ENCODE data around the gene UBAP1. TPM values are rescaled to one million over a fixed set of nuclear protein-coding genes. Genes with fewer than 3 reads are reported as not detected.

The UBAP1 gene
- 10 to 100 TPM; 36.4 to 39.8 TPM for total RNA-seq
- 37.1 TPM for polyA plus RNA-seq (2013, experiment 1 of 2)
- polyA plus RNA-seq (2013, experiment 2 of 2) = 37.3 TPM
- long read RNA-seq, experiment 1, partial matches to known transcripts = 13 of 17 reads
- long read RNA-seq, experiment 1, other reads (novel, unspliced or antisense) = 1 of 17 reads
- long read RNA-seq, experiment 2, transcript UBAP1-201 (7 exons, 2,735 nt) = major isoform, 89 of 137 reads
- long read RNA-seq, experiment 2, transcript UBAP1-204 (6 exons, 2,029 nt) = minor isoform, 10 of 137 reads
- long read RNA-seq, experiment 2, partial matches to known transcripts = 5 of 137 reads
- long read RNA-seq, experiment 2, other reads (novel, unspliced or antisense) = 29 of 137 reads
- long read RNA-seq, experiment 3, transcript UBAP1-201 (7 exons, 2,735 nt) = major isoform, 204 of 266 reads
- long read RNA-seq, experiment 3, transcript UBAP1-205 (6 exons, 1,753 nt) = minor isoform, 5 of 266 reads
- long read RNA-seq, experiment 3, transcript UBAP1-204 (6 exons, 2,029 nt) = minor isoform, 19 of 266 reads
- long read RNA-seq, experiment 3, partial matches to known transcripts = 9 of 266 reads
- long read RNA-seq, experiment 3, other reads (novel, unspliced or antisense) = 29 of 266 reads
- long read RNA-seq, experiment 4, transcript UBAP1-201 (7 exons, 2,735 nt) = major isoform, 5 of 18 reads
- long read RNA-seq, experiment 4, partial matches to known transcripts = 2 of 18 reads
- long read RNA-seq, experiment 4, other reads (novel, unspliced or antisense) = 11 of 18 reads

- DNase-seq = peak; percentile 99
- H3K9me3 ChIP-seq (ENCODE audit: control insufficient read depth, low read length) = no peaks in the 10 kb centered on the region
- peaks cover 7% of the 10 kb centered on the region for H3K36me3 Mint-ChIP-seq (ENCODE audit: low read depth)
- H3K36me3 ChIP-seq (ENCODE audit: control insufficient read depth, insufficient read depth, low read length) = peaks cover 12% of the 10 kb centered on the region
- no peaks in the 10 kb centered on the region for H3K9me3 Mint-ChIP-seq
- peaks cover 5% of the 10 kb centered on the region for H3K4me1 Mint-ChIP-seq
- peak within 1 kb of the TSS; percentile 99 for H3K27ac Mint-ChIP-seq
- 0 to 1% methylated on average over 12 to 48 of the region's 48 CpGs for WGBS, 2 experiments (ENCODE audit: insufficient coverage in 1 of 2, insufficient read length in 1 of 2)
- no peaks in the 10 kb centered on the region for H3K27me3 ChIP-seq (ENCODE audit: control insufficient read depth, insufficient read depth, low read length, poor library complexity, severe bottlenecking)
- H3K27me3 Mint-ChIP-seq (ENCODE audit: insufficient read depth) = peaks cover 1% of the 10 kb centered on the region
- H3K4me3 Mint-ChIP-seq = peak within 1 kb of the TSS; percentile 96
- peak within 1 kb of the TSS; percentile 99 for H3K9ac ChIP-seq (ENCODE audit: extremely low read depth, low read length, poor library complexity, severe bottlenecking)
- H3K27ac ChIP-seq (ENCODE audit: low read depth, low read length) = peak within 1 kb of the TSS; percentile 95
- peak within 1 kb of the TSS; percentile 100 for H3K4me3 ChIP-seq (ENCODE audit: low read length)
- no peaks in the 10 kb centered on the region for H3K4me1 ChIP-seq (ENCODE audit: control insufficient read depth, insufficient read depth, low read length)
- TF ChIP-seq CTCF (conservative IDR thresholded peaks at IDR 0.05) = no peak
Observed at GRCh38 chr9:34178436-34179212, at the start of gene UBAP1. TSS of gene UBAP1 (plus strand) at chr9:34179043. CDS start at chr9:34220915, 41,872 bp downstream.

DNA sequence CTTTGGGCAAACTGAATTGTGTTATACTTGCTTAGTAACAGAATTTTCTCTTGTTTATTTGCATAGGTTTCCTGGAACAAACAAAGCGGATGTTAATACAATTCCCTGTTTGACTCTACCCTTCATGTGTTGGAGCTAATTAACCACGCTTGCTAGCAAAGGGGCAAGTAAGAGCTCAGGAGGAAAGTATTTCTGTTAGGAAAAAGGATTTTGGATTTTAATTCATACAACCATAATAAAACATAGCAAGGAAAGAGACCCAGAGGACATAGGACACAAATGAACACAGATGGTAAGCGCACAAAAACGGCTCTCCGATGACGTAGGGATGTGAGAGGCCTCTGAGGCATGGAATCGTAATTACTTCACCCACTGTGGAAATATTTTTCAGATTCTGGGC is 47.3 kb upstream of the UBAP1 start:
- H3K27ac Mint-ChIP-seq = no peak overlapping the region
- 94 to 96% methylated on average over 6 to 7 of the region's 7 CpGs for WGBS, 2 experiments (ENCODE audit: insufficient coverage in 1 of 2, insufficient read length in 1 of 2)
- no peak for TF ChIP-seq CTCF (conservative IDR thresholded peaks at IDR 0.05)

DNA sequence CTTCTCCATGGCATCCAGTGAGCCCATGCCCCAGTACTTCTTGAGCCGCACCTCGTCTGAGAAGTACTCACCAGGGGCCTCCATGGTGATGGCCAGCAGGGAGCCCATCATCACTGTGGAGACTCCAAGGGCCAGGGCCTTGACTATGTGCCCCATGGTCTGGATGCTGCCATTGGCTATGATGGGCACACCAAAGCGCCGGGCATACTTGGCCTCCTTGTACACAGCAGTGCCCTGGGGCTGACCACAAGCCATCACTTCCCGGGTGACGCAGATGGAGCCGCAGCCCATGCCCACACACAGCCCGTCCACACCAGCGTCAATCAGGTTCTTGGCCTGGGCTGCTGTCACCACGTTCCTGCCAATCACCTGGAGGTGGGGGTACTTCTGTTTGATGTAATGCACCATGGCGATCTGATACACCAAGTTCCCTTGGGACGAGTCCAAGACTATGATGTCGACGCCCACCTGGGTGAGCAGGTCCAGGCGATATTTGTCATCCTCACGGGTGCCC is 45.4 kb upstream of the UBAP1 start:
- Mint-ChIP-seq H3K27ac (no peak overlapping the region), H3K27me3 (ENCODE audit: insufficient read depth) (no peaks in the 10 kb centered on the region), H3K4me1 (no peaks in the 10 kb centered on the region), H3K4me3 (no peak overlapping the region), H3K9me3 (peaks cover 12% of the 10 kb centered on the region), H3K36me3 (ENCODE audit: low read depth) (no peaks in the 10 kb centered on the region)
- H3K4me3 ChIP-seq (ENCODE audit: low read length) = no peak overlapping the region
- 95 to 99% methylated on average over 14 to 16 of the region's 16 CpGs for WGBS, 2 experiments (ENCODE audit: insufficient coverage in 1 of 2, insufficient read length in 1 of 2)
- H3K4me1 ChIP-seq (ENCODE audit: control insufficient read depth, insufficient read depth, low read length) = no peaks in the 10 kb centered on the region
- no peak overlapping the region for H3K9ac ChIP-seq (ENCODE audit: extremely low read depth, low read length, poor library complexity, severe bottlenecking)
- H3K27me3 ChIP-seq (ENCODE audit: control insufficient read depth, insufficient read depth, low read length, poor library complexity, severe bottlenecking) = no peaks in the 10 kb centered on the region
- no peaks in the 10 kb centered on the region for H3K36me3 ChIP-seq (ENCODE audit: control insufficient read depth, insufficient read depth, low read length)
- TF ChIP-seq CTCF (conservative IDR thresholded peaks at IDR 0.05) = no peak
- no peaks in the 10 kb centered on the region for H3K9me3 ChIP-seq (ENCODE audit: control insufficient read depth, low read length)
- DNase-seq = no peak
- no peak overlapping the region for H3K27ac ChIP-seq (ENCODE audit: low read depth, low read length)

More for the DNA sequence above, 47.3 kb upstream of the UBAP1 start:
- Histone ChIP-seq H3K27me3 (ENCODE audit: control insufficient read depth, insufficient read depth, low read length, poor library complexity, severe bottlenecking) (no peaks in the 10 kb centered on the region), H3K4me3 (ENCODE audit: low read length) (no peak overlapping the region), H3K36me3 (ENCODE audit: control insufficient read depth, insufficient read depth, low read length) (no peaks in the 10 kb centered on the region), H3K9ac (ENCODE audit: extremely low read depth, low read length, poor library complexity, severe bottlenecking) (no peak overlapping the region), H3K4me1 (ENCODE audit: control insufficient read depth, insufficient read depth, low read length) (no peaks in the 10 kb centered on the region), H3K27ac (ENCODE audit: low read depth, low read length) (no peak overlapping the region), H3K9me3 (ENCODE audit: control insufficient read depth, low read length) (no peaks in the 10 kb centered on the region)
- H3K27me3 Mint-ChIP-seq (ENCODE audit: insufficient read depth) = no peaks in the 10 kb centered on the region
- H3K4me1 Mint-ChIP-seq = peaks cover 4% of the 10 kb centered on the region
- no peaks in the 10 kb centered on the region for H3K36me3 Mint-ChIP-seq (ENCODE audit: low read depth)
- no peak overlapping the region for H3K4me3 Mint-ChIP-seq
- peaks cover 7% of the 10 kb centered on the region for H3K9me3 Mint-ChIP-seq
- DNase-seq = no peak

Data from endodermal cell (in vitro differentiated cells).